Rectal smooth muscle tissue (tissue), 1 donor: ENCODE results near the gene KLC4.
"Not testable (repeated sequence)": the region's sequence is repeated elsewhere in the genome, so short reads cannot be mapped to it uniquely, and the experiment has no call there.

Experiments
- H3K27ac ChIP-seq: one replicate; pipeline ENCODE4 v1.7.0; 2013; ENCODE audit warnings: low read depth, low read length, inconsistent platforms
- H3K27me3 ChIP-seq: one replicate; pipeline ENCODE4 v1.7.0; 2013; ENCODE audit warnings: low read length; ENCODE audit not compliant: control insufficient read depth, insufficient read depth
- H3K36me3 ChIP-seq: one replicate; pipeline ENCODE4 v1.7.0; 2013; ENCODE audit warnings: low read length; ENCODE audit not compliant: control insufficient read depth, insufficient read depth
- H3K4me1 ChIP-seq: one replicate; pipeline ENCODE4 v1.7.0; 2013; ENCODE audit warnings: low read length; ENCODE audit not compliant: control insufficient read depth, insufficient read depth
- H3K4me3 ChIP-seq: one replicate; pipeline ENCODE4 v1.7.0; 2013; ENCODE audit warnings: low read length
- H3K9ac ChIP-seq: one replicate; pipeline ENCODE4 v1.7.0; 2013; ENCODE audit warnings: low read length

The KLC4 gene

GRCh38 chr6:43115365-43115764 lies 55.9 kb downstream of the KLC4 start:
- no peaks in the 10 kb centered on the region for H3K4me1 ChIP-seq
- no peak overlapping the region for H3K27ac ChIP-seq
- no peaks in the 10 kb centered on the region for H3K27me3 ChIP-seq
- no peaks in the 10 kb centered on the region for H3K36me3 ChIP-seq
- H3K4me3 ChIP-seq: no peak overlapping the region
- no peak overlapping the region for H3K9ac ChIP-seq

- H3K27ac ChIP-seq, H3K36me3 ChIP-seq, H3K4me1 ChIP-seq: not testable (repeated sequence)
Measured at GRCh38 chr6:43117466-43117865, 58.0 kb downstream of the KLC4 start.

GRCh38 chr6:43119482-43119881 lies 60.1 kb downstream of the KLC4 start:
- Histone ChIP-seq H3K27ac (no peak overlapping the region), H3K36me3 (no peaks in the 10 kb centered on the region), H3K9ac (no peak overlapping the region), H3K4me3 (no peak overlapping the region), H3K27me3 (no peaks in the 10 kb centered on the region), H3K4me1 (no peaks in the 10 kb centered on the region)

More at GRCh38 chr6:43117466-43117865, 58.0 kb downstream of the KLC4 start:
- H3K27me3 ChIP-seq, H3K4me3 ChIP-seq, H3K9ac ChIP-seq: not testable (repeated sequence)

GRCh38 chr6:43120101-43120763 lies 60.8 kb downstream of the KLC4 start:
- Histone ChIP-seq H3K4me1 (no peaks in the 10 kb centered on the region), H3K36me3 (no peaks in the 10 kb centered on the region), H3K27me3 (no peaks in the 10 kb centered on the region), H3K27ac (no peak overlapping the region), H3K9ac (no peak overlapping the region), H3K4me3 (no peak overlapping the region)

GRCh38 chr6:43120944-43121913 lies 61.8 kb downstream of the KLC4 start:
- no peaks in the 10 kb centered on the region for H3K4me1 ChIP-seq
- no peaks in the 10 kb centered on the region for H3K36me3 ChIP-seq
- no peaks in the 10 kb centered on the region for H3K27me3 ChIP-seq
- no peak overlapping the region for H3K9ac ChIP-seq
- no peak overlapping the region for H3K4me3 ChIP-seq
- no peak overlapping the region for H3K27ac ChIP-seq

- Histone ChIP-seq H3K36me3 (no peaks in the 10 kb centered on the region), H3K4me3 (no peak overlapping the region), H3K4me1 (no peaks in the 10 kb centered on the region), H3K9ac (no peak overlapping the region), H3K27ac (no peak overlapping the region), H3K27me3 (no peaks in the 10 kb centered on the region)
Measured at GRCh38 chr6:43122146-43122545, 62.7 kb downstream of the KLC4 start.

GRCh38 chr6:43123461-43124314 lies 64.3 kb downstream of the KLC4 start:
- H3K4me1 ChIP-seq: no peaks in the 10 kb centered on the region
- H3K9ac ChIP-seq: no peak overlapping the region
- H3K27me3 ChIP-seq: no peaks in the 10 kb centered on the region
- no peak overlapping the region for H3K27ac ChIP-seq
- H3K4me3 ChIP-seq: no peak overlapping the region
- no peaks in the 10 kb centered on the region for H3K36me3 ChIP-seq

GRCh38 chr6:43124481-43124880 lies 65.0 kb downstream of the KLC4 start:
- no peaks in the 10 kb centered on the region for H3K4me1 ChIP-seq
- H3K27me3 ChIP-seq: no peaks in the 10 kb centered on the region
- no peaks in the 10 kb centered on the region for H3K36me3 ChIP-seq
- H3K9ac ChIP-seq: no peak overlapping the region
- H3K4me3 ChIP-seq: no peak overlapping the region
- no peak overlapping the region for H3K27ac ChIP-seq
